Measurements from ENCODE around the gene TPSD1.

TPSD1 gene

DNA sequence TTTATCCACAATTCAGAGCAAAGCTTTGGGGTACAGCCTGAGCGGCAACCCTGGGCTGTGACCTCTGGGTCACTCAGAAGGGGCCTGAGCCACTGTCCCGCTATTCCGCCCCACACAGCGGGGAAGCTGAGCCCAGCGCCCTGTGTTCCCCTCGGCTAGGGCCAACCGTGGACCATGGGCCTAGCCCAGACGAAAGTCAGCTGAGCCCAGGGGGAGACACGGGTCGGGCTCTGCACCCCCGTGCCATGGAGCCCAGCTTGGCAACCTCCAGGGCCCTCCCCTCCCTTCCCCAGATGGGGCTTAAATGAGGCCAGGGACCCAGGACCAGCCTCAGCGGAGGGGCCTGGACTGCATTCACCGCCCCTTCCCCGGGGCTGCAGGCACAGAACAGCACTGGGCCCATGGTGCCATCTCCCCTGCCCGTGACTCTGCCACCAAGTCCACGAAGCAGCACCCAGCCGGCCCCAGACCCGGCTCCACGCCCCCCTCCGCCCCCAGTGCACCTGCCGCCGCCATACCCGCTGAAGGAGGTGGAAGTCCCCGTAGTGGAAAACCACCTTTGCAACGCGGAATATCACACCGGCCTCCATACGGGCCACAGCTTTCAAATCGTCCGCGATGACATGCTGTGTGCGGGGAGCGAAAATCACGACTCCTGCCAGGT is 1.8 kb downstream of the TPSD1 start:
- peaks cover 36% of the 10 kb centered on the region for H3K27me3 ChIP-seq (ENCODE audit: insufficient read depth, poor library complexity, severe bottlenecking)
- no peak for DNase-seq (ENCODE audit: low read depth in 1 of 2, low spot score in 1 of 2)
- TF ChIP-seq, protein P1, sequence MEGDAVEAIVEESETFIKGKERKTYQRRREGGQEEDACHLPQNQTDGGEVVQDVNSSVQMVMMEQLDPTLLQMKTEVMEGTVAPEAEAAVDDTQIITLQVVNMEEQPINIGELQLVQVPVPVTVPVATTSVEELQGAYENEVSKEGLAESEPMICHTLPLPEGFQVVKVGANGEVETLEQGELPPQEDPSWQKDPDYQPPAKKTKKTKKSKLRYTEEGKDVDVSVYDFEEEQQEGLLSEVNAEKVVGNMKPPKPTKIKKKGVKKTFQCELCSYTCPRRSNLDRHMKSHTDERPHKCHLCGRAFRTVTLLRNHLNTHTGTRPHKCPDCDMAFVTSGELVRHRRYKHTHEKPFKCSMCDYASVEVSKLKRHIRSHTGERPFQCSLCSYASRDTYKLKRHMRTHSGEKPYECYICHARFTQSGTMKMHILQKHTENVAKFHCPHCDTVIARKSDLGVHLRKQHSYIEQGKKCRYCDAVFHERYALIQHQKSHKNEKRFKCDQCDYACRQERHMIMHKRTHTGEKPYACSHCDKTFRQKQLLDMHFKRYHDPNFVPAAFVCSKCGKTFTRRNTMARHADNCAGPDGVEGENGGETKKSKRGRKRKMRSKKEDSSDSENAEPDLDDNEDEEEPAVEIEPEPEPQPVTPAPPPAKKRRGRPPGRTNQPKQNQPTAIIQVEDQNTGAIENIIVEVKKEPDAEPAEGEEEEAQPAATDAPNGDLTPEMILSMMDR (IDR thresholded peaks at IDR 0.05; ENCODE audit: insufficient read depth, low read length) = no peak
- TF ChIP-seq POLR2AphosphoS5 (IDR thresholded peaks at IDR 0.05; ENCODE audit: low read depth) (no peak), GABPA (IDR thresholded peaks at IDR 0.05; ENCODE audit: low read depth) (no peak), SPI1 (IDR thresholded peaks at IDR 0.05; ENCODE audit: borderline replicate concordance, low read depth) (no peak)
- TF ChIP-seq, protein P2, sequence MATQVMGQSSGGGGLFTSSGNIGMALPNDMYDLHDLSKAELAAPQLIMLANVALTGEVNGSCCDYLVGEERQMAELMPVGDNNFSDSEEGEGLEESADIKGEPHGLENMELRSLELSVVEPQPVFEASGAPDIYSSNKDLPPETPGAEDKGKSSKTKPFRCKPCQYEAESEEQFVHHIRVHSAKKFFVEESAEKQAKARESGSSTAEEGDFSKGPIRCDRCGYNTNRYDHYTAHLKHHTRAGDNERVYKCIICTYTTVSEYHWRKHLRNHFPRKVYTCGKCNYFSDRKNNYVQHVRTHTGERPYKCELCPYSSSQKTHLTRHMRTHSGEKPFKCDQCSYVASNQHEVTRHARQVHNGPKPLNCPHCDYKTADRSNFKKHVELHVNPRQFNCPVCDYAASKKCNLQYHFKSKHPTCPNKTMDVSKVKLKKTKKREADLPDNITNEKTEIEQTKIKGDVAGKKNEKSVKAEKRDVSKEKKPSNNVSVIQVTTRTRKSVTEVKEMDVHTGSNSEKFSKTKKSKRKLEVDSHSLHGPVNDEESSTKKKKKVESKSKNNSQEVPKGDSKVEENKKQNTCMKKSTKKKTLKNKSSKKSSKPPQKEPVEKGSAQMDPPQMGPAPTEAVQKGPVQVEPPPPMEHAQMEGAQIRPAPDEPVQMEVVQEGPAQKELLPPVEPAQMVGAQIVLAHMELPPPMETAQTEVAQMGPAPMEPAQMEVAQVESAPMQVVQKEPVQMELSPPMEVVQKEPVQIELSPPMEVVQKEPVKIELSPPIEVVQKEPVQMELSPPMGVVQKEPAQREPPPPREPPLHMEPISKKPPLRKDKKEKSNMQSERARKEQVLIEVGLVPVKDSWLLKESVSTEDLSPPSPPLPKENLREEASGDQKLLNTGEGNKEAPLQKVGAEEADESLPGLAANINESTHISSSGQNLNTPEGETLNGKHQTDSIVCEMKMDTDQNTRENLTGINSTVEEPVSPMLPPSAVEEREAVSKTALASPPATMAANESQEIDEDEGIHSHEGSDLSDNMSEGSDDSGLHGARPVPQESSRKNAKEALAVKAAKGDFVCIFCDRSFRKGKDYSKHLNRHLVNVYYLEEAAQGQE (IDR thresholded peaks at IDR 0.05; ENCODE audit: insufficient replicate concordance, low read depth) = no peak
- H3K27ac ChIP-seq (replicated peaks) = no peak overlapping the region
- H3K4me3 ChIP-seq (replicated peaks; ENCODE audit: insufficient read depth, low read length) = no peak overlapping the region

DNA sequence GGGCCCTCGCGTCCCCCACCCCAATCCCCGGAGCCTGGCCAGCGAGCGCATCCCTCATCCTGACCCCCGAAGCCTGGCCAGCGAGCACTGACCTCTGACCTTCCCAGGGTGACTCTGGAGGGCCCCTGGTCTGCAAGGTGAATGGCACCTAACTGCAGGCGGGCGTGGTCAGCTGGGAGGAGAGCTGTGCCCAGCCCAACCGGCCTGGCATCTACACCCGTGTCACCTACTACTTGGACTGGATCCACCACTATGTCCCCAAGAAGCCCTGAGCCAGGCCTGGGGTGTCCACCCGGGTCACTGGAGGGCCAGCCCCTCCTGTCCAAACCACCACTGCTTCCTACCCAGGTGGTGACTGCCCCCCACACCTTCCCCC is 2.3 kb downstream of the TPSD1 start:
- Histone ChIP-seq H3K27ac (replicated peaks) (no peak overlapping the region), H3K27me3 (ENCODE audit: insufficient read depth, poor library complexity, severe bottlenecking) (peaks cover 36% of the 10 kb centered on the region), H3K4me3 (replicated peaks; ENCODE audit: insufficient read depth, low read length) (no peak overlapping the region)
- TF ChIP-seq, protein P1 (IDR thresholded peaks at IDR 0.05; ENCODE audit: insufficient read depth, low read length) = no peak
- TF ChIP-seq, protein P2 (IDR thresholded peaks at IDR 0.05; ENCODE audit: insufficient replicate concordance, low read depth) = no peak
- TF ChIP-seq SPI1 (IDR thresholded peaks at IDR 0.05; ENCODE audit: borderline replicate concordance, low read depth) (no peak), GABPA (IDR thresholded peaks at IDR 0.05; ENCODE audit: low read depth) (no peak), POLR2AphosphoS5 (IDR thresholded peaks at IDR 0.05; ENCODE audit: low read depth) (no peak)
- DNase-seq (ENCODE audit: low read depth in 1 of 2, low spot score in 1 of 2) = no peak

DNA sequence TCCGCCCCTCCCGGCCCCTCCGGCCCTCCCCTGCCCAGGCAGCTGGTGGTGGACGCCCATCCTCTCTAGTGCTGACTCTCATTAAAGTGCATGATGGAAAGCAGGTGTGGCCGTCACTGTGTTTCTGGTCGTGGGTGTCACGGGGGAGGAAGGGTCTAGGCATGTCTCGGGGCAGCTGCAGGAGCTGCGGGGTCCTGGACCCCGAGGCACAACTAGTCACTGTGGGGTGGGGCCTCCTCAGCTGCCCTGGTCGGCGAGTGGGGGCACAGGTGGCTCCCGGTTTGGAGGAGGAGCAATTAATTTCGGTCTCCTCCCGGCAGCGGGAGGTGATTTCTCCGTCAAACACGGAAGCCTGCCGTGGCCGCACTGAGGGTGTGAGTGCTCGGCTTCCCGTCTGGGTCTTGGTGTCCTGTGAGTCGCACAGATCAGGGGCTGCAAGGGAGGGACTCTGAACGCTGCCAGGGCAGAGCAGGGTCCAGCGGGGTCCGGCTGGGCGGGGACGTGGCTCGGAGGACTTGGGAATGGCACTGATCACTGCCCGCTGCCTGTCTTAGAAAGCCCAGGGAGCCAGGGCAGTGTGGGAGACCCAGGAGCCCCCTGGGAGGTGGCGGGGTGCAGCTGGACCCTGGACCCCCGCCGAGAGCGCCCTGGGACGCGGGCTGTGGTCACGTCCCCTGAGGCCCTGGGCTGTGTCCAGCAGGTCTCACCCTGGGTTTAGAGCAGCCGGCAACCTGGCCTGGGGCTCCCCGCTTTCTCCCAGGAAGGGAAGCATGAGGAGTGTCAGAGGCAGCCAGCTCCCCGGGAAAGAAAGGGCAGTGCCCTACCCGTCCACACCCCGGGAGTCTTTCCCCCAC is 3.3 kb downstream of the TPSD1 start:
- TF ChIP-seq, protein P1 (IDR thresholded peaks at IDR 0.05; ENCODE audit: insufficient read depth, low read length) = no peak
- TF ChIP-seq GABPA (IDR thresholded peaks at IDR 0.05; ENCODE audit: low read depth) = no peak
- TF ChIP-seq POLR2AphosphoS5 (IDR thresholded peaks at IDR 0.05; ENCODE audit: low read depth) = no peak
- no peak for TF ChIP-seq SPI1 (IDR thresholded peaks at IDR 0.05; ENCODE audit: borderline replicate concordance, low read depth)
- TF ChIP-seq, protein P2 (IDR thresholded peaks at IDR 0.05; ENCODE audit: insufficient replicate concordance, low read depth) = no peak
- Histone ChIP-seq H3K4me3 (replicated peaks; ENCODE audit: insufficient read depth, low read length) (no peak overlapping the region), H3K27me3 (ENCODE audit: insufficient read depth, poor library complexity, severe bottlenecking) (peaks cover 36% of the 10 kb centered on the region), H3K27ac (replicated peaks) (no peak overlapping the region)
- no peak for DNase-seq (ENCODE audit: low read depth in 1 of 2, low spot score in 1 of 2)
